Stimulated activated CD8-positive, alpha-beta memory T cell treated with anti-CD3 and anti-CD28 coated beads, Interleukin-12 subunit alpha, Interleukin-12 subunit beta, amount 100 ng/mL, for 4 hours (primary cell): ENCODE data around the gene SLC16A2.
"Not testable (repeated sequence)": the region's sequence is repeated elsewhere in the genome, so short reads cannot be mapped to it uniquely, and the experiment has no call there.

Source experiments
- DNase-seq: peaks from one replicate; pipeline ENCODE4 v3.0.0-alpha.2; 2020; ENCODE audit warnings: low read depth

SLC16A2 gene

GRCh38 chrX:74507191-74507590 is 85.9 kb downstream of the SLC16A2 start:
- no peak for DNase-seq

- DNase-seq = no peak
Measured at GRCh38 chrX:74509989-74510388, 88.7 kb downstream of the SLC16A2 start.

GRCh38 chrX:74510401-74510800 is 89.1 kb downstream of the SLC16A2 start:
- no peak for DNase-seq

GRCh38 chrX:74511704-74512103 is 90.4 kb downstream of the SLC16A2 start:
- no peak for DNase-seq

GRCh38 chrX:74514384-74514783 is 93.1 kb downstream of the SLC16A2 start:
- no peak for DNase-seq

GRCh38 chrX:74515356-74515755 is 94.1 kb downstream of the SLC16A2 start:
- no peak for DNase-seq

GRCh38 chrX:74516013-74516412 is 94.7 kb downstream of the SLC16A2 start:
- DNase-seq = not testable (repeated sequence)

GRCh38 chrX:74519870-74520269 is 98.6 kb downstream of the SLC16A2 start:
- no peak for DNase-seq

GRCh38 chrX:74520291-74520690 is 99.0 kb downstream of the SLC16A2 start:
- DNase-seq = no peak

- no peak for DNase-seq
Measured at GRCh38 chrX:74520896-74521295, 99.6 kb downstream of the SLC16A2 start.

GRCh38 chrX:74521961-74522751 is 100.9 kb downstream of the SLC16A2 start:
- no peak for DNase-seq

GRCh38 chrX:74523224-74523623 is 101.9 kb downstream of the SLC16A2 start:
- no peak for DNase-seq

GRCh38 chrX:74523870-74524735 is 102.8 kb downstream of the SLC16A2 start:
- no peak for DNase-seq

- no peak for DNase-seq
Measured at GRCh38 chrX:74525116-74525515, 103.8 kb downstream of the SLC16A2 start.

- no peak for DNase-seq
Measured at GRCh38 chrX:74526764-74527163, 105.5 kb downstream of the SLC16A2 start.

GRCh38 chrX:74527350-74527749 is 106.1 kb downstream of the SLC16A2 start:
- DNase-seq = no peak

- DNase-seq = no peak
Measured at GRCh38 chrX:74529311-74529710, 108.0 kb downstream of the SLC16A2 start.

GRCh38 chrX:74531081-74531480 is 109.8 kb downstream of the SLC16A2 start:
- DNase-seq = no peak

GRCh38 chrX:74534569-74535038 is 113.3 kb downstream of the SLC16A2 start:
- DNase-seq = no peak

- no peak for DNase-seq
Measured at GRCh38 chrX:74535086-74535407, 113.8 kb downstream of the SLC16A2 start.

GRCh38 chrX:74535408-74536151 is 114.3 kb downstream of the SLC16A2 start:
- DNase-seq = peak; percentile 14

GRCh38 chrX:74536152-74536831 is 115.0 kb downstream of the SLC16A2 start:
- DNase-seq = no peak
